K562 (cell line): ENCODE measurements around the gene ENTREP3. TPM values are rescaled to one million over a fixed set of nuclear protein-coding genes. Genes with fewer than 3 reads are reported as not detected.

ENCODE experiments used
- ATAC-seq: fragments of 200-7000 bp; cut with Tn5 transposase; 3 replicates; pipeline ENCODE4 v1.9.1; 2020; ENCODE audit warnings: moderate library complexity
- BruUV-seq: library from RNA; stranded (reverse); fragments of 400-500 nt; replicated peaks from 2 replicates; lab custom pipeline; 2021; lab: Mats Ljungman, UMichigan
- CTCF ChIA-PET: fragments of 300-600 bp; formaldehyde crosslinking; extraction: SDS; loops from one replicate; lab custom pipeline; 2021; ENCODE audit warnings: low intra/inter-chr PET ratio; lab: Yijun Ruan, JAX
- POLR2A ChIA-PET: fragments of 300-600, 350-650 bp; sonication (Branson Sonifier 250); formaldehyde crosslinking; extraction: SDS; loops from one replicate; lab custom pipeline; 2021; ENCODE audit warnings: antibody characterized with exemption, inconsistent platforms; lab: Yijun Ruan, JAX
- DNase-seq, 4 experiments: peaks; one replicate each; pipeline versions ENCODE4 v3.0.0 to v3.0.0-alpha.2; 2011 to 2018; ENCODE audit warnings: low spot score in 3 of 4, mixed read lengths in 3 of 4; ENCODE audit errors: extremely low read depth in 1 of 4
- FAIRE-seq: peaks from 2 replicates; lab custom pipeline; 2011; peaks lifted over from hg19 to GRCh38; lab: Jason Lieb, UNC
- H2AFZ ChIP-seq: 2 replicates; pipeline ENCODE4 v1.6.0; 2011; ENCODE audit warnings: low read depth, low read length, control low read depth, inconsistent platforms
- H3K27ac ChIP-seq: fragments of 200-600 bp; 3 replicates; pipeline ENCODE4 v1.8.0; 2011; ENCODE audit warnings: low read depth, mild to moderate bottlenecking, control low read depth, inconsistent platforms, low read length, moderate library complexity, mixed read lengths; ENCODE audit errors: extremely low read depth
- H3K27me3 ChIP-seq, 2 experiments: fragments of 300-600 bp in 1 of 2; 2 replicates in 1 of 2; 3 replicates in 1 of 2; pipeline versions ENCODE4 v1.6.0 to v1.8.0; 2011; ENCODE audit warnings: inconsistent platforms in 2 of 2, low read length in 2 of 2, mild to moderate bottlenecking in 1 of 2, mixed read lengths in 1 of 2, moderate library complexity in 1 of 2; ENCODE audit not compliant: control insufficient read depth in 2 of 2, insufficient read depth in 2 of 2
- H3K36me3 ChIP-seq: fragments of 300-600 bp; 3 replicates; pipeline ENCODE4 v1.8.0; 2011; ENCODE audit warnings: mild to moderate bottlenecking, low read length, inconsistent platforms; ENCODE audit not compliant: control insufficient read depth, insufficient read depth
- H3K4me1 ChIP-seq, 2 experiments: fragments of 200-600 bp in 1 of 2; replicated peaks in 1 of 2; 2 replicates in 1 of 2; 3 replicates in 1 of 2; pipeline versions ENCODE4 v1.5.1 to v1.8.0; 2011; ENCODE audit warnings: inconsistent platforms in 2 of 2, low read length in 2 of 2, mild to moderate bottlenecking in 1 of 2, mixed read lengths in 1 of 2, moderate library complexity in 1 of 2; ENCODE audit not compliant: control insufficient read depth in 2 of 2, insufficient read depth in 2 of 2
- H3K4me2 ChIP-seq: 2 replicates; pipeline ENCODE4 v1.6.1; 2011; ENCODE audit warnings: low read length, control low read depth, inconsistent platforms, mixed read lengths; ENCODE audit not compliant: insufficient read depth
- H3K4me3 ChIP-seq: fragments of 200-600 bp; sonication (generic), shearing (Covaris generic); 2 replicates; pipeline ENCODE4 v1.5.1; 2016; ENCODE audit warnings: control low read depth, inconsistent platforms
- H3K79me2 ChIP-seq: fragments of 200-600 bp; 3 replicates; pipeline ENCODE4 v1.8.0; 2011; ENCODE audit warnings: low read length, inconsistent platforms; ENCODE audit not compliant: control insufficient read depth, insufficient read depth
- H3K9ac ChIP-seq, 2 experiments: 2 replicates each; pipeline versions ENCODE4 v1.6.0 to v1.6.1; 2011; ENCODE audit warnings: low read depth in 2 of 2, low read length in 2 of 2, control low read depth in 1 of 2, inconsistent platforms in 1 of 2, mild to moderate bottlenecking in 1 of 2, mixed read lengths in 1 of 2; ENCODE audit not compliant: insufficient read depth in 1 of 2
- H3K9me1 ChIP-seq: one replicate; pipeline ENCODE4 v1.6.0; 2011; ENCODE audit warnings: inconsistent platforms, mild to moderate bottlenecking, low read length, moderate library complexity; ENCODE audit not compliant: control insufficient read depth, insufficient read depth
- H3K9me3 ChIP-seq: replicated peaks from 2 replicates; pipeline ENCODE4 v1.5.1; 2011; ENCODE audit warnings: low read depth, low read length, inconsistent platforms; ENCODE audit not compliant: control insufficient read depth, insufficient read depth
- H4K20me1 ChIP-seq: replicated peaks from 2 replicates; pipeline ENCODE4 v1.6.1; 2011; ENCODE audit warnings: low read length, inconsistent platforms, mixed read lengths; ENCODE audit not compliant: control insufficient read depth, insufficient read depth
- ARID4B ChIP-seq: sonication (generic); formaldehyde crosslinking; IDR thresholded peaks from 2 replicates; pipeline ENCODE4 v1.8.0; 2022; ENCODE audit warnings: mild to moderate bottlenecking, missing genetic modification reagents
- E2F3 ChIP-seq: fragments of 250-450 bp; sonication (Bioruptor Pico); IDR thresholded peaks from 2 replicates; pipeline ENCODE4 v1.4.0; 2020; ENCODE audit warnings: mild to moderate bottlenecking
- ELF1 ChIP-seq: fragments of 200-800 bp; sonication (Bioruptor generic); IDR thresholded peaks from 2 replicates; pipeline ENCODE4 v1.6.1; 2016; ENCODE audit warnings: missing genetic modification characterization, missing compliant biosample characterization
- GABPA ChIP-seq: fragments of 200-800 bp; sonication (Bioruptor generic); conservative IDR thresholded peaks from 2 replicates; pipeline ENCODE4 v1.6.1; 2016; ENCODE audit warnings: low read depth, missing genetic modification characterization, missing compliant biosample characterization
- GTF2E2 ChIP-seq: fragments of 200-800 bp; sonication (Bioruptor generic); IDR thresholded peaks from 2 replicates; pipeline ENCODE4 v1.6.1; 2016; ENCODE audit warnings: missing genetic modification characterization, missing compliant biosample characterization
- MED1 ChIP-seq: sonication (generic); formaldehyde crosslinking; IDR thresholded peaks from 2 replicates; pipeline ENCODE4 v1.8.1; 2023; ENCODE audit warnings: missing genetic modification reagents, borderline replicate concordance
- RBM17 ChIP-seq: fragments of 200-400 bp; formaldehyde crosslinking; IDR thresholded peaks from 2 replicates; pipeline ENCODE4 v1.6.1; 2017; ENCODE audit warnings: low read depth, mild to moderate bottlenecking, low read length, borderline replicate concordance
- RCOR1 ChIP-seq, 2 experiments: IDR thresholded peaks; 2 replicates each; pipeline ENCODE4 v1.6.1; 2012; ENCODE audit warnings: low read depth in 2 of 2, low read length in 2 of 2, borderline replicate concordance in 1 of 2, improper control_type of control experiment in 1 of 2
- RFX7 ChIP-seq: fragments of 250-450 bp; sonication (Bioruptor Pico); IDR thresholded peaks from 2 replicates; pipeline ENCODE4 v1.5.1; 2021; ENCODE audit warnings: mild to moderate bottlenecking
- SIRT6 ChIP-seq: IDR thresholded peaks from one replicate; pipeline ENCODE4 v1.6.1; 2012; ENCODE audit warnings: low read depth, mild to moderate bottlenecking, control low read depth, inconsistent platforms, low read length, moderate library complexity
- ZC3H11A ChIP-seq: IDR thresholded peaks from 2 replicates; pipeline ENCODE4 v1.6.1; 2012; ENCODE audit warnings: low read depth, low read length, improper control_type of control experiment
- ZKSCAN8 ChIP-seq: fragments of 200-800 bp; sonication (Bioruptor generic); IDR thresholded peaks from 2 replicates; pipeline ENCODE4 v1.6.1; 2016; ENCODE audit warnings: missing genetic modification characterization, missing compliant biosample characterization
- ZNF12 ChIP-seq: sonication (generic); formaldehyde crosslinking; IDR thresholded peaks from 2 replicates; pipeline ENCODE4 v1.4.0; 2020; ENCODE audit warnings: mild to moderate bottlenecking, missing genetic modification reagents
- ZNF263 ChIP-seq: sonication (generic); formaldehyde crosslinking; IDR thresholded peaks from 2 replicates; pipeline ENCODE4 v1.8.0; 2022; ENCODE audit warnings: mild to moderate bottlenecking, missing genetic modification reagents, borderline replicate concordance
- ZNF561 ChIP-seq: fragments of 450-650 bp; formaldehyde crosslinking; conservative IDR thresholded peaks from 2 replicates; pipeline ENCODE4 v1.4.0; 2020; ENCODE audit warnings: mild to moderate bottlenecking, moderate library complexity
- WGBS: fragments of 100-300 bp; shearing (Covaris generic); methylation state at CpG from one replicate; pipeline ENCODE4 v1.1.6; 2016; ENCODE audit warnings: low coverage, mixed read lengths; ENCODE audit not compliant: insufficient coverage; ENCODE audit errors: missing lambda C conversion rate; 5-methylcytosine and 5-hydroxymethylcytosine counted together
- in situ Hi-C: fragments of 300-500 bp; cut with MboI; formaldehyde crosslinking; loops from 4 replicates; pipeline ENCODE4 v1.15.0; 2018; ENCODE audit warnings: inconsistent platforms, mixed read lengths
- intact Hi-C: fragments of 100-400 bp; cut with micrococcal nuclease; formaldehyde crosslinking; loops from 2 replicates; pipeline ENCODE4 v1.14.2; 2022
- polyA plus RNA-seq, 8 experiments: library from polyadenylated mRNA; depleted of rRNA in 4 of 8; stranded (reverse) in 5 of 8; unstranded in 3 of 8; fragments of >200 nt; fragmentation: Nextera tagmentation in 2 of 8; fragmentation: Illumina TruSeq in 1 of 8; extraction: Ambion mirVana in 2 of 8; extraction: Trizol in 1 of 8; gene quantifications; 2 replicates each; pipeline versions ENCODE4 v1.2.1 to v1.2.3, GENCODE V29; 2011 to 2014; ENCODE audit warnings: inconsistent platforms in 1 of 8, missing spikeins in 1 of 8
- total RNA-seq, 7 experiments: library from RNA; depleted of rRNA in 6 of 7; stranded (reverse); fragments of >200 nt in 6 of 7; fragmentation: Illumina TruSeq in 2 of 7; extraction: Trizol in 2 of 7; gene quantifications; 2 replicates each; pipeline versions ENCODE4 v1.2.1 to v1.2.3, GENCODE V29; 2011 to 2021; ENCODE audit warnings: low replicate concordance in 1 of 7
- TF ChIP-seq, protein P1 (sequence below), 2 experiments: fragments of 450-650 bp in 1 of 2; sonication (generic) in 1 of 2; formaldehyde crosslinking; conservative IDR thresholded peaks; 2 replicates each; pipeline versions ENCODE4 v1.4.0 to v1.8.1; 2020 to 2022; ENCODE audit warnings: mild to moderate bottlenecking in 1 of 2, missing genetic modification reagents in 1 of 2

ENTREP3 gene
- total and polyA plus RNA-seq, 9 of the 15 experiments (the other 6 are each of a cell fraction or from before 2014, with no cell fraction given): 1.9 to 41.8 (median 5.9) TPM

GRCh38 chr1:155245163-155245524, 10.1 kb downstream of the ENTREP3 start:
- ATAC-seq (no peak), FAIRE-seq (no peak), DNase-seq (no peak)
- Histone ChIP-seq H3K9me1 (no peaks in the 10 kb centered on the region), H3K4me1 (peaks cover 19 to 27% of the 10 kb centered on the region in 2 experiments), H3K79me2 (peaks cover 14% of the 10 kb centered on the region; the same call in 2 of the 3 replicates), H3K27me3 (no peaks in the 10 kb centered on the region), H3K36me3 (peaks cover 20% of the 10 kb centered on the region; the same call in 1 of the 3 replicates), H3K4me3 (peak overlapping the region; percentile 44), H2AFZ (peak overlapping the region; percentile 94), H3K27ac (peak overlapping the region; percentile 93), H3K4me2 (peak overlapping the region; percentile 97), H3K9me3 (no peaks in the 10 kb centered on the region), H3K9ac (peak overlapping the region; percentile 84 to 90), H4K20me1 (no peaks in the 10 kb centered on the region)
- TSS peak; percentile 98 for BruUV-seq
- in situ Hi-C loops: no loop called here
- CTCF ChIA-PET: interaction anchor here (1.2 kb wide), 1 partner anchor 38 kb away, joined by 4 read pairs; no protein-coding TSS in a partner anchor
- POLR2A ChIA-PET: interaction anchor here (0.8 to 1.9 kb wide), 3 partner anchors 10 to 22 kb away, joined by 3 to 7 read pairs (median 4); partner anchors contain the start of gene ENTREP3
- intact Hi-C loops: loop anchor here (2.0 kb wide), 1 partner anchor 38 kb away; the partner anchor contains the start of gene THBS3
- WGBS: 71% methylated on average over 8 of the region's 8 CpGs
- TF ChIP-seq ZNF12 (CRISPR knock-in tag): no peak
- no peak for TF ChIP-seq SIRT6
- TF ChIP-seq, protein P1, sequence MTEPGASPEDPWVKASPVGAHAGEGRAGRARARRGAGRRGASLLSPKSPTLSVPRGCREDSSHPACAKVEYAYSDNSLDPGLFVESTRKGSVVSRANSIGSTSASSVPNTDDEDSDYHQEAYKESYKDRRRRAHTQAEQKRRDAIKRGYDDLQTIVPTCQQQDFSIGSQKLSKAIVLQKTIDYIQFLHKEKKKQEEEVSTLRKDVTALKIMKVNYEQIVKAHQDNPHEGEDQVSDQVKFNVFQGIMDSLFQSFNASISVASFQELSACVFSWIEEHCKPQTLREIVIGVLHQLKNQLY (CRISPR knock-in tag; conservative IDR thresholded peaks at IDR 0.05): no peak
- 0 out of 2 replicates have a peak, but pooled peaks have one; percentile 3 for TF ChIP-seq GTF2E2 (tag)
- no peak for TF ChIP-seq ZNF561
- no peak; the same call in 1 of the 2 replicates for TF ChIP-seq ARID4B
- no peak for TF ChIP-seq RBM17
- TF ChIP-seq MED1: no peak
- no peak for TF ChIP-seq RCOR1 (IDR thresholded peaks at IDR 0.05; ENCODE audit: borderline replicate concordance in 1 of 2, low read depth in 2 of 2, low read length in 2 of 2)
- no peak for TF ChIP-seq RFX7
- no peak for TF ChIP-seq GABPA
- TF ChIP-seq ZC3H11A: no peak
- 0 out of 2 replicates have a peak, but pooled peaks have one; percentile 2 for TF ChIP-seq ZNF263
- peak; percentile 42; the same call in 1 of the 2 replicates for TF ChIP-seq ZKSCAN8 (CRISPR knock-in tag)
- TF ChIP-seq E2F3 (CRISPR knock-in tag): no peak
- TF ChIP-seq ELF1 (tag): peak; percentile 10; the same call in 1 of the 2 replicates
